ENCODE measurements around the gene PIK3AP1. TPM values are rescaled to one million over a fixed set of nuclear protein-coding genes. Genes with fewer than 3 reads are reported as not detected.

The PIK3AP1 gene
- total and polyA plus RNA-seq, 2 of the 8 experiments (the other 6 are each of a cell fraction or from before 2014, with no cell fraction given) = 1.9 to 4.5 TPM

DNA sequence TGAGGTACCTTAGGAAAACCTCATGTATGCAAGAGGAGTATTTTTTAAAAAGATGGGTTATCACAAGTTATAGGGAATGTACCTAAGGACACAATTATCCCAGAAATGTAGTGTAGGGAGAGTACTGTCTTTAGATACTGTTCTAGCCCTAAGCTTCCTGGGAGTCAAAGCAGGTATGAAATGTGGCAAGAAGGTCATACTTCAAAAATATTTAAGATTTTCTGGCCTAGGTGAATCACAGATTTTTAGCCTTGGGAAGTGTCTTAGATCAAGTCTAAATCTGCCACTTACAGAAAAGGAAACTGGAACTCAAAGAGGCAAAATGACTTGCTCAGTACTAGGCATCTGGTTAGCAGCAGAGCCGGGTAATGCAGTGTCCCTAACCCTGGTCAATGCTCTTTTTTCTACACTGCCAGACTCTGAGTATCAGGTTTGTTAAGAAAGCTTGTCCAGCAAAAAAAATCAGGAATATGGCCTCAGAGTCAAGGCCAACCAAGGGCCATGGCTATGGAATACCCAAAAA, 13.9 kb downstream of the PIK3AP1 start:
- WGBS, 2 experiments (ENCODE audit: extremely low coverage in 1 of 2, insufficient coverage in 1 of 2, insufficient read length in 1 of 2, insufficient replicate concordance in 2 of 2, low coverage in 1 of 2, low lambda C conversion rate in 2 of 2, missing lambda C conversion rate in 1 of 2) = 100% methylated on average over 1 of the region's 1 CpG; no CpG with 5 or more reads in 1 of the 2 experiments
- POLR2A ChIA-PET (ENCODE audit: partially characterized antibody) = no interaction called here
- CTCF ChIA-PET (ENCODE audit: partially characterized antibody) = interaction anchor here (1.1 to 1.3 kb wide), 2 partner anchors 65 to 86 kb away, joined by 3 read pairs; no protein-coding TSS in a partner anchor

More for the DNA sequence above, 13.9 kb downstream of the PIK3AP1 start:
- Histone ChIP-seq H2BK5ac (ENCODE audit: low read depth, low read length) (no peak overlapping the region), H3K4ac (replicated peaks; ENCODE audit: insufficient read length, low read depth, low read length) (no peak overlapping the region), H3K79me1 (ENCODE audit: low read depth, low read length) (no peaks in the 10 kb centered on the region), H2BK120ac (replicated peaks; ENCODE audit: low read depth, low read length) (no peak overlapping the region), H2AFZ (ENCODE audit: low read length) (no peak overlapping the region), H3K23ac (ENCODE audit: insufficient read length) (no peak overlapping the region), H3K23me2 (ENCODE audit: low read depth, low read length) (no peaks in the 10 kb centered on the region), H3K9me3 (ENCODE audit: insufficient read depth in 2 of 2, low read depth in 1 of 2, low read length in 1 of 2) (no peaks in the 10 kb centered on the region), H3K4me1 (replicated peaks in 1 of 4; ENCODE audit: control insufficient read depth in 3 of 4, insufficient read depth in 4 of 4, low read length in 3 of 4) (no peaks in the 10 kb centered on the region), H3K79me2 (ENCODE audit: control insufficient read depth in 1 of 2, insufficient read depth in 2 of 2, low read length in 2 of 2) (no peaks in the 10 kb centered on the region), H3K36me3 (ENCODE audit: control insufficient read depth in 2 of 4, insufficient read depth in 4 of 4, low read length in 3 of 4) (no peaks in the 10 kb centered on the region), H3K56ac (replicated peaks; ENCODE audit: insufficient read length, low read depth, low read length) (no peak overlapping the region), H3K14ac (ENCODE audit: insufficient read length) (no peak overlapping the region), H3K4me2 (ENCODE audit: insufficient read depth in 1 of 2, low read depth in 2 of 2, low read length in 2 of 2) (no peak overlapping the region), H4K8ac (ENCODE audit: extremely low read depth, insufficient read depth, low read length) (no peak overlapping the region), H2BK12ac (ENCODE audit: low read depth, low read length) (no peak overlapping the region), H3K27me3 (replicated peaks in 1 of 4; ENCODE audit: control insufficient read depth in 3 of 4, extremely low read depth in 1 of 4, insufficient read depth in 3 of 4, low read length in 3 of 4) (no peaks in the 10 kb centered on the region), H2BK20ac (ENCODE audit: low read length) (no peak overlapping the region), H3K27ac (ENCODE audit: low read depth, low read length) (no peak overlapping the region), H4K5ac (ENCODE audit: insufficient read length, low read depth, low read length) (no peak overlapping the region), H2BK15ac (ENCODE audit: low read length) (no peak overlapping the region), H4K20me1 (replicated peaks in 1 of 2; ENCODE audit: control insufficient read depth in 1 of 2, insufficient read depth in 2 of 2, low read length in 2 of 2) (no peaks in the 10 kb centered on the region), H4K91ac (replicated peaks; ENCODE audit: insufficient read length, low read length) (no peak overlapping the region), H2AK5ac (ENCODE audit: low read depth, low read length) (no peak overlapping the region), H3K18ac (ENCODE audit: extremely low read depth, low read length) (no peak overlapping the region), H3K9ac (replicated peaks in 1 of 4; ENCODE audit: extremely low read depth in 1 of 4, low read depth in 3 of 4, low read length in 3 of 4) (no peak overlapping the region), H3K4me3 (ENCODE audit: extremely low read depth in 1 of 4, insufficient read depth in 2 of 4, low read depth in 3 of 4, low read length in 4 of 4) (no peak overlapping the region)
- TF ChIP-seq NANOG (IDR thresholded peaks at IDR 0.05; ENCODE audit: insufficient read depth, low read depth, low read length, poor library complexity, severe bottlenecking) (no peak), EZH2 (IDR thresholded peaks at IDR 0.05; ENCODE audit: low read depth, low read length, severe bottlenecking) (no peak), POU5F1 (IDR thresholded peaks at IDR 0.05; ENCODE audit: low read depth, low read length) (no peak), SP4 (IDR thresholded peaks at IDR 0.05; ENCODE audit: low read length) (no peak), ASH2L (IDR thresholded peaks at IDR 0.05; ENCODE audit: low read length) (no peak), MAFK (IDR thresholded peaks at IDR 0.05; ENCODE audit: low read depth, low read length) (no peak), NRF1 (IDR thresholded peaks at IDR 0.05; ENCODE audit: low read depth, low read length) (no peak), CEBPB (IDR thresholded peaks at IDR 0.05; ENCODE audit: low read depth, low read length) (no peak), POLR2A (IDR thresholded peaks at IDR 0.05; ENCODE audit: control extremely low read depth in 1 of 2, low read depth in 2 of 2, low read length in 2 of 2) (no peak), EP300 (IDR thresholded peaks at IDR 0.05; ENCODE audit: borderline replicate concordance in 1 of 2, low read depth in 2 of 2, low read length in 2 of 2) (no peak)
- FAIRE-seq (no peak), DNase-seq (ENCODE audit: low read depth in 1 of 2, low spot score in 2 of 2) (no peak)

All from H1 (cell line).